Ishikawa (cell line): Measurements from ENCODE around the gene TMA7B.

Experiments
- CEBPB ChIP-seq: IDR thresholded peaks from 2 replicates; pipeline ENCODE4 v1.6.1; 2012
- CREB1 ChIP-seq: IDR thresholded peaks from 2 replicates; pipeline ENCODE4 v1.6.1; 2012; ENCODE audit warnings: low read depth
- EGR1 ChIP-seq: IDR thresholded peaks from 2 replicates; pipeline ENCODE4 v1.6.1; 2012
- EP300 ChIP-seq: IDR thresholded peaks from 2 replicates; pipeline ENCODE4 v1.6.1; 2012; ENCODE audit warnings: borderline replicate concordance
- FOXM1 ChIP-seq: IDR thresholded peaks from 2 replicates; pipeline ENCODE4 v1.6.1; 2012; ENCODE audit warnings: low read depth, borderline replicate concordance
- MAX ChIP-seq: IDR thresholded peaks from 2 replicates; pipeline ENCODE4 v1.6.1; 2012
- NFIC ChIP-seq: IDR thresholded peaks from 2 replicates; pipeline ENCODE4 v1.6.1; 2012
- RAD21 ChIP-seq: IDR thresholded peaks from 2 replicates; pipeline ENCODE4 v1.6.1; 2012; ENCODE audit warnings: low read depth
- REST ChIP-seq: IDR thresholded peaks from 2 replicates; pipeline ENCODE4 v1.6.1; 2012; ENCODE audit warnings: low read depth, mild to moderate bottlenecking
- TAF1 ChIP-seq: IDR thresholded peaks from 2 replicates; pipeline ENCODE4 v1.6.1; 2012; ENCODE audit warnings: low read depth, mild to moderate bottlenecking
- TCF12 ChIP-seq: IDR thresholded peaks from 2 replicates; pipeline ENCODE4 v1.6.1; 2012; ENCODE audit warnings: low read depth
- TEAD4 ChIP-seq: IDR thresholded peaks from 2 replicates; pipeline ENCODE4 v1.6.1; 2012
- USF1 ChIP-seq: IDR thresholded peaks from 2 replicates; pipeline ENCODE4 v1.6.1; 2012
- YY1 ChIP-seq: IDR thresholded peaks from 2 replicates; pipeline ENCODE4 v1.6.1; 2012; ENCODE audit warnings: low read depth
- ZBTB7A ChIP-seq: IDR thresholded peaks from 2 replicates; pipeline ENCODE4 v1.6.1; 2012; ENCODE audit warnings: low read depth

The TMA7B gene

DNA sequence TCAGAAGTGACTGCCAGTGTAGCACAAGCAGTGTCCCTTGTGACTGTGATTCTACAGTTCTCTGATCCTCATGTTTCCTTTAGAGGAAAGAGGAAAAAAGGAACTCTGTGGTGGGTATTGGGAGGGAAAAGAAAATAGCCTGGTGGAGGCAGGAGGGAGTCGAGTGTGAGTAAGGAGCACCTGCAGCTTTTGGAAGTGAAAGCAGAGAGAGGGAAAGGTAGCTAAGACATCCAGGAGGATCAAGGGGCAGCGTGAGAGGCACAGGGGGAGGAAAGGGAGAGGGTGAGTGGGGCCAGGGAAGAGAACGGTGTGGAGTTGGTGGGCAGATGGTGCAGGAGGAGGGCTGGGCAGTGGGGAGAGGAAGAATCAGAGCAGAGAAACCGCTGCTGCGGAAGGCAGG is 12.4 kb downstream of the TMA7B start:
- no peak for TF ChIP-seq YY1

DNA sequence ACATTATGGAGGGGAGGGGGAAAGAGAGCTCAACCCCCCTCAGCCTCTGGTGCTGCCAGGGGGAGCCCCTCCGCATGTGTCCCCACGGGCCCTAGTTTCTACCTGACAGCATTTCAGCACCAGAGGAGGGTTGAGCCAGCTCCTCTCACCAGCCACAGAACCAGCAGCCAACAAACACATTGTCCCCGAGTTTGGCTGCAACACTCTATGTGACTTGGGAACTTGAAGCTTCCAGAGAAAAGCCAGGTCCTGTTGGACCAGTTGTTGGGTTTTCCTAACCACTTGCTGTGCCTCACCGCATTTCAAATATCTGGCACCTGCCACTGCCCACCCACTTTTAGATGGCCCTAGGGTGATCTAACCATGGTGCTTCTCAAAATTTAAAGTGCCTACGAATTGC is 13.5 kb downstream of the TMA7B start:
- no peak for TF ChIP-seq EP300
- no peak for TF ChIP-seq NFIC
- TF ChIP-seq TEAD4, result no peak

GRCh38 chr22:39974065-39974464 is 13.9 kb downstream of the TMA7B start:
- TF ChIP-seq REST, result no peak
- no peak for TF ChIP-seq ZBTB7A
- no peak for TF ChIP-seq NFIC

DNA sequence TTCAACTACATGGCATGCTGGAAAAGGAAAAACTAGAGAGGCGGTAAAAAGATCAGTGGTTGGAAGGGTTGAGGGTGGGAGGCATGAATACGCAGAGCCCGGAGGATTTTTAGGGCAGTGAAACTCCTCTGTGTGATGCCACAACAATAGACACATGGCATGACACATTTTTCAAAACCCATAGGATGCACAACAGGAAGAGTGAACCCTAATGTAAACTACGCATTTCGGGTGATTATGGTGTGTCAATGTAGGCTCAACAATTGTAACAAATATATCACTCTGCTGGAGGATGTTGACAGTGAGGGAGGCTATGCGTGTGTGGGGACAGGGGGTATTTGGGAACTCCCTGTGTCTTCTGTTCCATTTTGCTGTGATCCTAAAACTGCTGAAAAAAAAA is 18.9 kb downstream of the TMA7B start:
- no peak for TF ChIP-seq USF1
- TF ChIP-seq TCF12, result no peak
- no peak for TF ChIP-seq MAX
- TF ChIP-seq EP300, result no peak
- no peak for TF ChIP-seq RAD21
- TF ChIP-seq REST, result no peak
- TF ChIP-seq CEBPB, result no peak
- TF ChIP-seq TAF1, result no peak
- TF ChIP-seq EGR1, result no peak
- no peak for TF ChIP-seq CREB1
- no peak for TF ChIP-seq FOXM1
- TF ChIP-seq ZBTB7A, result no peak
- no peak for TF ChIP-seq NFIC
- no peak for TF ChIP-seq TEAD4
- no peak for TF ChIP-seq YY1

DNA sequence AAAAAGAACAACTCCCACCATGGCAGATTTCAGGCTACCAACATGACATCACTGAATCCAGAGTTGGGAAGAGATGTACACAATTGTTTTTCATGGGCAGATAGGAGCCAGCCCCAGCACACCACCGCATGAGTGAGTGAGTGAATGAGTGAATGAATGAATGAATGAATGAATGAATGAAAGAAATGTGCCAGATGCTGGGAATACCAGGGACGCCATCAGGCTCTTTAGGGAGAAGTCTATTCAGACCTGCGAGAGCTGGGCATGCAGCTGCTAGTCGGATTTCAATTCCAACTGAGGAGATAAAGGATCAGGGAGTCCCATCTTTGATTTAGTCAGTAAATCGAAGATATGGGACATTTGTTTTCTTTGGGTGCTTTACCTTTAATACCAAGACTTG is 19.3 kb downstream of the TMA7B start:
- no peak for TF ChIP-seq TAF1
- no peak for TF ChIP-seq CREB1
- TF ChIP-seq TCF12, result no peak
- no peak for TF ChIP-seq EP300

DNA sequence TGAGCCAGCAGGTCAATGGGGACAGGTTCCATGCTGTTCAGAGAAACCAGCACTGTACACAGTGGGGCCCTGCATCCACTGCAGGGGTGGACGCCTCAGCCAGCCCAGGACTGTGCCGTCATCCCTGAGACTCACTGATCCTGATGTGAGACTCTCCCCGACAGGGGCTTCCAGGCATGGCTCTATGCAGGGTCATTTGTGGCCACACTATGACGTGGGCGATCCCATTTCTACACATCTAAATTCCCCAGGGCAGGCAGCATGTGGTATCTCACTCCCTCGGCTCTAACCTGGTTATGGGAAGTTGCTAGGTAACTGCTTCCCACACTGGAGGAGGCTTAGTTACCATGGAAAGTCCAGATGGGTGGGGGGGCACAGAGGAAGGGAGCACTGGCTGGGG is 20.4 kb downstream of the TMA7B start:
- TF ChIP-seq CEBPB (no peak), TCF12 (no peak), RAD21 (no peak), TEAD4 (no peak), YY1 (no peak), REST (no peak), CREB1 (no peak), USF1 (no peak), MAX (no peak), EGR1 (no peak), ZBTB7A (no peak), FOXM1 (no peak), NFIC (no peak), TAF1 (no peak), EP300 (no peak)
